ENCODE data around the gene SLX4. TPM values are rescaled to one million over a fixed set of nuclear protein-coding genes. Genes with fewer than 3 reads are reported as not detected.

The SLX4 gene
- total RNA-seq, 2 experiments from 2014 or later: 13.4 to 15.3 TPM

GRCh38 chr16:3573146-3573815, 38.1 kb downstream of the SLX4 start:
- no peaks in the 10 kb centered on the region for H3K27me3 Mint-ChIP-seq
- POLR2A ChIA-PET: no interaction called here
- H3K27ac Mint-ChIP-seq: peak overlapping the region; percentile 23
- no peak for DNase-seq
- peaks cover 25% of the 10 kb centered on the region for H3K36me3 Mint-ChIP-seq
- CTCF ChIA-PET: no interaction called here
- no peak overlapping the region for H3K4me3 Mint-ChIP-seq
- peaks cover 12% of the 10 kb centered on the region for H3K9me3 Mint-ChIP-seq
- peaks cover 24% of the 10 kb centered on the region for H3K4me1 Mint-ChIP-seq (ENCODE audit: low read depth)
- intact Hi-C loops (cut with micrococcal nuclease): loop anchor here (10.0 kb wide), 1 partner anchor 68 kb away; the partner anchor contains the start of gene CLUAP1

DNA sequence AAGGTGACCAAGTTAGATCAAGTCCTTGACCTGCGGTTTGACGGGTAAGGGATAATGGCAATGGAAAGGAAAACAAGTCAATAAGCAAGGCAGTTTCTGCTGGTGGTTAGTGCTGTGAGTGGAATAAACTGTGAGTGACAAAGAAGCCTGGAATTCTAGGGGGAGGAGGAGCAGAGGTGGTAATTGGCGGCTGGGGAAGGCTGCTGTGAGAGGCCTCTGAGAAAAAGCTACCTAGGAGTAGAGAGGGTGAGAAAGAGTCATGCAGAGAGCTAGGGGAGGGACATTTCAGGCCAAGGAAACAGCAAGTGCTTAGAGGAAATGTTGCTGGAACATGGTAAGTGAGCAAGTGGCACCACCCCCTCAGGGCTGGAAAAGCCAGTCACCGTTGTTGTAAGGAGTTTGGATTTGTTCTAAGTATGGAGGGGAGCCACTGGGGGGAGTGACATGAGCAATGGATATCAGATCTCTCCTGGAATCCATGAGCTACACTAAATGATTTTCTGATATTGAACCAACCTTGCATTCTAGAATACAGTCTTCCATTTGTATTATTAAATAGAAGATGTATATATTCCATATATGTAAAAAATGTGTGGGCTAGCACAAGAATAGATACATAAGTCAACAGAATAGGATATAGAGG, 40.9 kb downstream of the SLX4 start:
- intact Hi-C loops (cut with micrococcal nuclease): loop anchor here (10.0 kb wide), 1 partner anchor 66 kb away; the partner anchor contains the start of gene CLUAP1
- CTCF ChIA-PET: no interaction called here
- H3K36me3 Mint-ChIP-seq: peaks cover 22% of the 10 kb centered on the region

DNA sequence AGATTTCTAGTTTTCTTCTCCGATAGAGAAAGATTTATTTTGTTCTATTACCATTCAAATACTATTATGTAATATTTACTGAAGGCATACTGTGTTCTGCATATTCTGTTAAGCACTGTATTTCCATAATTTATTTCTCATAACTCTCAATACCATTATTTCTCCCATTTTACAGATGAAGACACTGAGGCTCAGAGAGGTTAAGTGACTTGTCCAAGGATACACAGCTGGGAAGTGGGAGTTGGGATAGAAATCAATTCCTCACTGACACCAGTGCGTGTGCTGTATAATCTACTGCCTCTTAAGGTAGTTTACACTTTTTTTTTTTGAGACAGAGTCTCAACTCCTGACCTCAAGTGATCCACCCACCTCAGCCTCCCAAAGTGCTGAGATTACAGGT, 41.6 kb downstream of the SLX4 start:
- intact Hi-C loops (cut with micrococcal nuclease): loop anchor here (10.0 kb wide), 1 partner anchor 65 kb away; the partner anchor contains the start of gene CLUAP1
- Mint-ChIP-seq H3K4me1 (ENCODE audit: low read depth) (peaks cover 9% of the 10 kb centered on the region), H3K36me3 (peaks cover 28% of the 10 kb centered on the region)

More for the DNA sequence above, 40.9 kb downstream of the SLX4 start:
- Mint-ChIP-seq H3K4me3 (no peak overlapping the region), H3K27ac (peak overlapping the region; percentile 7), H3K9me3 (peaks cover 12% of the 10 kb centered on the region), H3K27me3 (no peaks in the 10 kb centered on the region), H3K4me1 (ENCODE audit: low read depth) (peaks cover 16% of the 10 kb centered on the region)
- no peak for DNase-seq
- POLR2A ChIA-PET: no interaction called here

GRCh38 chr16:3566990-3567389, 44.4 kb downstream of the SLX4 start:
- ChIA-PET POLR2A (interaction anchor here (0.6 kb wide), 1 partner anchor 34 kb away, joined by 4 read pairs; no protein-coding TSS in a partner anchor), CTCF (no interaction called here)
- Mint-ChIP-seq H3K36me3 (peaks cover 32% of the 10 kb centered on the region), H3K4me3 (no peak overlapping the region), H3K9me3 (peaks cover 10% of the 10 kb centered on the region), H3K27ac (no peak overlapping the region), H3K4me1 (ENCODE audit: low read depth) (peaks cover under 1% of the 10 kb centered on the region), H3K27me3 (no peaks in the 10 kb centered on the region)
- DNase-seq: no peak
- intact Hi-C loops (cut with micrococcal nuclease): no loop called here

More for the DNA sequence above, 41.6 kb downstream of the SLX4 start:
- no peak for DNase-seq
- Mint-ChIP-seq H3K4me3 (no peak overlapping the region), H3K9me3 (peaks cover 12% of the 10 kb centered on the region), H3K27me3 (no peaks in the 10 kb centered on the region), H3K27ac (no peak overlapping the region)
- POLR2A ChIA-PET: no interaction called here
- CTCF ChIA-PET: no interaction called here

- intact Hi-C loops (cut with micrococcal nuclease): no loop called here
- Mint-ChIP-seq H3K36me3 (peaks cover 22% of the 10 kb centered on the region), H3K27ac (no peak overlapping the region), H3K4me3 (no peak overlapping the region), H3K9me3 (no peaks in the 10 kb centered on the region), H3K4me1 (ENCODE audit: low read depth) (no peaks in the 10 kb centered on the region), H3K27me3 (no peaks in the 10 kb centered on the region)
- no peak for DNase-seq
- POLR2A ChIA-PET: no interaction called here
- CTCF ChIA-PET: no interaction called here
Measured at GRCh38 chr16:3564889-3565141, 46.6 kb downstream of the SLX4 start.

GRCh38 chr16:3564130-3564888, 47.1 kb downstream of the SLX4 start:
- ChIA-PET CTCF (no interaction called here), POLR2A (no interaction called here)
- Mint-ChIP-seq H3K27ac (no peak overlapping the region), H3K4me3 (no peak overlapping the region), H3K4me1 (ENCODE audit: low read depth) (no peaks in the 10 kb centered on the region), H3K36me3 (peaks cover 19% of the 10 kb centered on the region), H3K9me3 (no peaks in the 10 kb centered on the region), H3K27me3 (no peaks in the 10 kb centered on the region)
- intact Hi-C loops (cut with micrococcal nuclease): no loop called here
- no peak for DNase-seq

DNA sequence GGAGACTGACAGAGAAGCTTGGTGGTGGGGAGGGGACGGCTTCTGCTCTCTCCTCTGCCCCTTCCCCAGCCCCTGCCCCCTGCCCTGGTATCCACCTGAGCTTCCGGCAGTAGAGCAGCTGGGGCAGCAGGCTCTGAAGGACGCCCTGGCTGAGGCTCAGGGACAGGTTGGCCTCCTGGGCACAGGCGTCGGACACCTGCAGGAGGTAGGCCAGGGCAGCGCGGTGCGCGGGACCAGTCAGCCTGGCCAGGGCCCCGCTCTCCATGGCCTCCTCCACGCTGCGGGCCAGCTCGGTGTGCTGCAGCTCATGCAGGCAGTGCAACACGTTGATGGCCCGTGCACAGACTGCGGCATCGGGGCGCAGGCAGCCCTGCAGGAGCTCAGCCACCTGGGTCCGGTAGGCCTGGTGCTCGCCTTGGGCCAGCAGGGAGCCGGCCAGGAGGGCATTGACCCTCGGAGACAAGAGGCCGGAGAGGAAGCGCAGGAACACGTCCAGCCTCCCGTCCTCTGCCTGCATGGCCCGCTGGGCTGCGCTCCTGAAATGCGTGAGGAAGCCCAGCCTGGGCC, 48.4 kb downstream of the SLX4 start:
- Mint-ChIP-seq H3K36me3 (peaks cover 19% of the 10 kb centered on the region), H3K9me3 (no peaks in the 10 kb centered on the region), H3K4me3 (no peak overlapping the region), H3K4me1 (ENCODE audit: low read depth) (no peaks in the 10 kb centered on the region), H3K27ac (no peak overlapping the region), H3K27me3 (no peaks in the 10 kb centered on the region)
- no peak for DNase-seq
- ChIA-PET POLR2A (no interaction called here), CTCF (no interaction called here)
- intact Hi-C loops (cut with micrococcal nuclease): no loop called here

GRCh38 chr16:3561626-3562025, 49.8 kb downstream of the SLX4 start:
- no peak overlapping the region for H3K4me3 Mint-ChIP-seq
- intact Hi-C loops (cut with micrococcal nuclease): no loop called here
- H3K4me1 Mint-ChIP-seq (ENCODE audit: low read depth): no peaks in the 10 kb centered on the region
- POLR2A ChIA-PET: no interaction called here
- CTCF ChIA-PET: no interaction called here
- H3K9me3 Mint-ChIP-seq: no peaks in the 10 kb centered on the region
- H3K27ac Mint-ChIP-seq: no peak overlapping the region
- no peak for DNase-seq
- peaks cover 24% of the 10 kb centered on the region for H3K36me3 Mint-ChIP-seq
- H3K27me3 Mint-ChIP-seq: no peaks in the 10 kb centered on the region

DNA sequence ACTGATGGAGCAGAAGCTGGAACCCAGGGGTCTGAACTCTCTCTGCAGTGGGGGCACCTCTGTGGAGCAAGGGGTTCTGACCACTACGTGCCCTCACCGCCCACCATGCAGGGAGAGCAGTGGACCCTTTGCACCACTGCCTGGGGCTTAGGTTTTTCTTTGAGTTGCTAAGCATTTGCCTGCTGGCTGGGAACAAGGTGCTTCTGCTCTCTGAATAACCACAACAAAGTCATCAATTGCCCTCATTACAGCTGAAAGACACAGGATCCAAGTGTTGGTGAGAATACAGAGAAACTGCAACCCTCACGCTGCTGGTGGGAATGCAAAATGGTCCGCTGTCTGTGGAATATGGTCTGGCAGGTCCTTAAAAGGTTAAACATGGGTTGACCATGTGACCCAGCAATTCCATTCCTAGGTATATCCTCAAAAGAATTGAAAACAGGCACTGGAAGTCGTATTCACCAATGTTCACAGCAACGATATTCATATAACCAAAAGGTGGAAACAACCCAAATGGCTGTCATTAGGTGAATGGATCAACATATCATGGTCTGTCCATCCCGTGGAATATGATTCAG, 57.0 kb downstream of the SLX4 start:
- peaks cover 36% of the 10 kb centered on the region for H3K36me3 Mint-ChIP-seq
- ChIA-PET CTCF (interaction anchor here (0.8 kb wide), 1 partner anchor 46 kb away, joined by 3 read pairs; no protein-coding TSS in a partner anchor), POLR2A (no interaction called here)
- H3K27me3 Mint-ChIP-seq: no peaks in the 10 kb centered on the region
- H3K4me3 Mint-ChIP-seq: no peak overlapping the region
- no peak for DNase-seq
- H3K9me3 Mint-ChIP-seq: no peaks in the 10 kb centered on the region
- H3K27ac Mint-ChIP-seq: no peak overlapping the region
- intact Hi-C loops (cut with micrococcal nuclease): no loop called here
- peaks cover 2% of the 10 kb centered on the region for H3K4me1 Mint-ChIP-seq (ENCODE audit: low read depth)

DNA sequence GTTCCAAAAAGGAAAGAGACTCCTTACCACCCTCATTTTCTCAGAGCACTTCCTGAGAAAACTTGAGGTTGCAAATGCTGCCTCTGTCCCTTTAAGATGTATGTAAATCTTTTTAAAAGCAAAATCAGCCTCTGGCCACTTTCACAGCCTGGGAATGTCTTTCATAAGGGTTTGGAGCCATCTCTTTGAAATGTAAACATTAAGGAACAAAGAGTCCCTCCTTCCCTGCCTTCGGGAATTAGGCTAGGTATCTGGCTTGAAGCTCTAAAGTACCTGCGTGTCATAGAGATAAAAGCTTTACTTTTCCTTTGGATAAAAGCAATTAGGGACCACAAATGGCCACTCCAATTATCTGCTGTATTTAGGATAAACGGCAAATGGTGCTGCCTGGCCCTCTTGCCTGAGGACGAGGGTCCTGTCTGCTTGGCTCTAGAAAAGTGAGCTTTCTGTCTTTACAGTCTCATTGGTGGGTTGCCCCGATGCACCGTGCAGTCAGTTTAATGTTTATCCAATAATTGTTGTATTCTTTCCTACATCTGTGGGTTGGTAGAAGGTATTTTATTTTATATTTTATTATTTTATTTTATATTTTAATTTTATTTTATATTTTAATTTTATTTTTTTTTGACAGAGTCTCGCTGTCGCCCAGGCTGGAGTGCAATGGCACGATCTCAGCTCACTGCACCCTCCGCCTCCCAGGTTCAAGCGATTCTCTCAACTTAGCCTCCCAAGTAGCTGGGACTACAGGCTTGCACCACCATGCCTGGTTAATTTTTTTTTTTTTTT, 58.1 kb downstream of the SLX4 start:
- ChIA-PET POLR2A (no interaction called here), CTCF (no interaction called here)
- peaks cover 2% of the 10 kb centered on the region for H3K4me1 Mint-ChIP-seq (ENCODE audit: low read depth)
- H3K27ac Mint-ChIP-seq: no peak overlapping the region
- intact Hi-C loops (cut with micrococcal nuclease): no loop called here
- no peaks in the 10 kb centered on the region for H3K27me3 Mint-ChIP-seq
- no peak for DNase-seq
- no peaks in the 10 kb centered on the region for H3K9me3 Mint-ChIP-seq
- H3K36me3 Mint-ChIP-seq: peaks cover 41% of the 10 kb centered on the region
- H3K4me3 Mint-ChIP-seq: no peak overlapping the region

GRCh38 chr16:3550851-3551847, 60.3 kb downstream of the SLX4 start:
- peaks cover 37% of the 10 kb centered on the region for H3K36me3 Mint-ChIP-seq
- H3K27ac Mint-ChIP-seq: no peak overlapping the region
- DNase-seq: no peak
- intact Hi-C loops (cut with micrococcal nuclease): no loop called here
- H3K27me3 Mint-ChIP-seq: no peaks in the 10 kb centered on the region
- POLR2A ChIA-PET: interaction anchor here (0.7 kb wide), 1 partner anchor 253 kb away, joined by 3 read pairs; no protein-coding TSS in a partner anchor
- CTCF ChIA-PET: no interaction called here
- no peaks in the 10 kb centered on the region for H3K9me3 Mint-ChIP-seq
- H3K4me3 Mint-ChIP-seq: no peak overlapping the region
- H3K4me1 Mint-ChIP-seq (ENCODE audit: low read depth): peaks cover 2% of the 10 kb centered on the region
